ENCODE results near the gene WNT6.

DNA sequence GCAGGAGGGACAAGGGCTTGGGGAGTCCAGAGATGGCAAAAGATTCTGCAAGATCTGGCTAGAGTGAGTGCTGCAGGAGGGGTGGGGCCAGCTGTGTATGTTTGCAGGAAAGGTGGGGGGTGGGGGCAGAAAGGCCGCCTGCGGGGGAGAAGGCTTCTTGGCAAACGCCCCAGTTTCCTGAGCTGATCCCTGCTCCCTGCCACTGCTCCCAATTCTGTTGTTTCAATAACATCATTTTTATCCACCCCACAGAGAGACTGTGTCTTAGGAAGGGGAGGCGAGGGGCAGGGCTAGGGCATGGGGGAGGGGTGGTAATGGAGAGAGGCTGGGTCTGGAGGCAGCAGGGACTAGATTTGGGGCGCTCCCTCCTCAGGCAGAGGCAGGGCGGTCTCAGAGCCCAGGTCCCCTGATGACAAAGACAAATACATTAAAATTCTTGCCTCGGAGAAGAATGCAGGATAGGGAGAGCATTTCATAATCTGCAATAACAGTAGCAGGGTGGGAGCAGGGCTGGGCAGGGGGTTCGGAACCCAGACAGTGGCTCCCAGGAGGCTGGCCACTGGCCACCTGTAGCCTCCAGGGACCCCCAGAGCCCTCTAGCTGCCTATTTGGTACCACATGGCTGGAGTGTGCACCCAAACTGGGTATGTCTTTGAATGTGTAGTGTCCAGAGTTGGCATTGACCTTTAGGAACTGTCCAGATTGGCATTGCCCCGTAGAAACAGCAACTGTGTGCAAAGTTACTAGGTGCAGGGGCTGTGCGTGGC, 2.1 kb upstream of the WNT6 start:
- TF ChIP-seq GATA2 (IDR thresholded peaks at IDR 0.05; ENCODE audit: low read depth, low read length) (no peak), GATA3 (IDR thresholded peaks at IDR 0.05; ENCODE audit: low read depth, low read length) (no peak)

All from SH-SY5Y (cell line).